KOPT-K1 (cell line): ENCODE measurements around the gene CRYGD.

Experiments
- H3K27ac ChIP-seq: fragments of 200-600 bp; sonication (generic); 2 replicates; pipeline ENCODE4 v1.5.1; 2016; ENCODE audit warnings: antibody characterized with exemption, mild to moderate bottlenecking, low read depth, low read length; ENCODE audit not compliant: poor library complexity, severe bottlenecking
- H3K36me3 ChIP-seq: fragments of 200-600 bp; sonication (generic); 2 replicates; pipeline ENCODE4 v1.5.1; 2017; ENCODE audit warnings: antibody characterized with exemption, mild to moderate bottlenecking, low read length, moderate library complexity; ENCODE audit not compliant: insufficient read depth
- H3K9me3 ChIP-seq: fragments of 200-600 bp; sonication (generic); 2 replicates; pipeline ENCODE4 v1.5.1; 2017; ENCODE audit warnings: antibody characterized with exemption, low read length, mild to moderate bottlenecking; ENCODE audit not compliant: insufficient read depth, poor library complexity, severe bottlenecking

The CRYGD gene

DNA sequence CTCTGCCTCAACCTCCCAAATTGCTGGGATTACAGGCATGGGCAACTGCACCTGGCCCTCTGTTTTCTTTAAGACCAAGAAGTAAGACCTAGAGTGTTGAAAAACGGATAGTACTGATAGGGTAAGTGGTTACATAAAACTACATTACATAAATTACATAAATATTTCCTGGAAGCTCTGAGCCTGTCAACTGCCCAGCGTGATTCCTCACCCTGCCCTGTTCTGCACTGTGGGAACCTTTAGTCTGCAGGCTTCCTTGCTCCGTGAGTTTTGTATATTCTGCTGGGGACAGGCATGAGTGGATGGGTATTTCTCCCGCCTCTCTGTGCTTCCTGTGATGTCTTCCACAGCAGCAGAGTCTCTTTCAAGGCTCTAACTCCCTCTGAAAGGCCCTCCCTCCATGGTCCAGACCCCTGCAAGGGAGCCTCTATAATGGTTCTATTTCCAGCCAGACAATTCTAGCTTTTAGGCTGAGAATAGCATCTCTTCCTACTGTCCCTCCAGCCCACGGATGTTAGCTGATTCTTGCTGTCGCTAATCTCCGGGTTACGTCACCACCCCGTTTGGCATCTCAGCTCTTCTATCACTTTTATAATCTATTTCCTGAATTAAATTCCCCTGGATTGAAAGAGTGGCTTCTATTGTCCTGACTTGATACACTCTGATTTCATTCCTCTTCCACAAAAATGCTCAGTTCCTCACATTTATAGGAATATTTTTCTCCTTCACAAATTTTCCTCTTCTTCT is 49.5 kb downstream of the CRYGD start:
- Histone ChIP-seq H3K9me3 (no peaks in the 10 kb centered on the region), H3K36me3 (no peaks in the 10 kb centered on the region), H3K27ac (no peak overlapping the region)

DNA sequence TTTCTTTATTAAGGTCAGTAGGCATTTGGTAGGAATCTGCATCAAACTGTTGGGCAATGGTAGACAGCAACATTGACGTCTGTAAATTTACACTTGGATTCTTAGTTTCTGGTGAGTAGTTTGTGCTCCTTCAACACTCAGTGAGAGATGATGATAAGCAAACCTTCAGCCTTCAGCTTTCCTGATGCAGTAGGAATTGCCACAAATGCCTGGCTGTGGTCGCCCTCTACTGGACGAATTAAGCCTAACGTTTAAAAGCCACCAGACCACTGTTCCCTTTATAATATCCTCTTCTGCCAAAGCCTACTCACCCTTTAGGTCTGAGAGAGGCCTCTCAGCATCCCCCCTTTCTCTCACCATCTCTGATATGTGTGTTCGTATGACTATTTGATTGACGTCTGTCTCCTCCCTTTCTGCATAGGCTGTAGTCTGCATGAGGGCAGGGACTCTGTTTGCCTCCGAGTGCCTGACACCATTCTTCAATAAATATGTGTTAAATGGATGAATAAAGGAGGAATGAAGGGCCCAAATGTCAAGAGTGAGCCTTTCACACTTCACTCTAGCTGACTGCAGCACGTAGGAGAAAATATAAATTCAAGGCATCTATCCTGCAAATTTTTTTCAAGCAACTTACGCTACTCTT is 52.0 kb downstream of the CRYGD start:
- no peaks in the 10 kb centered on the region for H3K36me3 ChIP-seq
- no peaks in the 10 kb centered on the region for H3K9me3 ChIP-seq
- H3K27ac ChIP-seq: no peak overlapping the region
